H1 (cell line): Measurements from ENCODE around the gene GAB2. TPM values are rescaled to one million over a fixed set of nuclear protein-coding genes. Genes with fewer than 3 reads are reported as not detected.

Experiments
- CTCF ChIA-PET: fragments of 300-600 bp; sonication (Branson Sonifier 250); formaldehyde crosslinking; loops from one replicate; lab custom pipeline; 2021; ENCODE audit not compliant: partially characterized antibody; lab: Charles Lee
- POLR2A ChIA-PET: fragments of 300-600 bp; sonication (Branson Sonifier 250); formaldehyde crosslinking; loops from one replicate; lab custom pipeline; 2021; ENCODE audit warnings: inconsistent platforms; ENCODE audit not compliant: partially characterized antibody; lab: Charles Lee
- DNase-seq, 2 experiments: peaks; one replicate each; pipeline versions ENCODE4 v3.0.0 to v3.0.0-alpha.2; 2010 to 2022; ENCODE audit warnings: low spot score in 2 of 2, low read depth in 1 of 2, mixed read lengths in 1 of 2
- FAIRE-seq: peaks from 2 replicates; lab custom pipeline; 2011; peaks lifted over from hg19 to GRCh38; lab: Jason Lieb, UNC
- H2AFZ ChIP-seq: 2 replicates; pipeline ENCODE4 v1.8.1; 2012; ENCODE audit warnings: low read length, inconsistent platforms
- H2AK5ac ChIP-seq: 2 replicates; pipeline ENCODE4 v1.6.1; 2013; ENCODE audit warnings: low read depth, low read length
- H2BK120ac ChIP-seq: replicated peaks from 2 replicates; pipeline ENCODE3; 2013; ENCODE audit warnings: low read depth, low read length, inconsistent platforms
- H2BK12ac ChIP-seq: 2 replicates; pipeline ENCODE4 v1.6.1; 2013; ENCODE audit warnings: low read depth, low read length
- H2BK15ac ChIP-seq: 2 replicates; pipeline ENCODE4 v1.6.1; 2013; ENCODE audit warnings: low read length
- H2BK20ac ChIP-seq: 2 replicates; pipeline ENCODE4 v1.6.1; 2013; ENCODE audit warnings: low read length
- H2BK5ac ChIP-seq: 2 replicates; pipeline ENCODE4 v1.6.1; 2013; ENCODE audit warnings: low read depth, low read length
- H3K14ac ChIP-seq: 2 replicates; pipeline ENCODE4 v1.6.1; 2013; ENCODE audit warnings: inconsistent platforms; ENCODE audit not compliant: insufficient read length
- H3K18ac ChIP-seq: 2 replicates; pipeline ENCODE4 v1.6.1; 2013; ENCODE audit warnings: low read length; ENCODE audit errors: extremely low read depth
- H3K23ac ChIP-seq: 2 replicates; pipeline ENCODE4 v1.6.1; 2013; ENCODE audit warnings: inconsistent platforms; ENCODE audit not compliant: insufficient read length
- H3K23me2 ChIP-seq: 2 replicates; pipeline ENCODE4 v1.6.1; 2013; ENCODE audit warnings: low read depth, low read length
- H3K27ac ChIP-seq: 2 replicates; pipeline ENCODE4 v1.6.1; 2011; ENCODE audit warnings: low read depth, low read length, inconsistent platforms
- H3K27me3 ChIP-seq, 4 experiments: replicated peaks in 1 of 4; 1 replicate in 1 of 4; 2 replicates in 3 of 4; pipeline versions ENCODE4 v1.6.1 to v1.8.1; 2011 to 2013; ENCODE audit warnings: low read length in 3 of 4, mild to moderate bottlenecking in 3 of 4, inconsistent platforms in 2 of 4, mixed read lengths in 2 of 4, moderate library complexity in 1 of 4; ENCODE audit not compliant: control insufficient read depth in 3 of 4, insufficient read depth in 3 of 4; ENCODE audit errors: extremely low read depth in 1 of 4
- H3K36me3 ChIP-seq, 4 experiments: 2 replicates each; pipeline versions ENCODE4 v1.6.1 to v1.8.1; 2011 to 2013; ENCODE audit warnings: mild to moderate bottlenecking in 4 of 4, low read length in 3 of 4, moderate library complexity in 2 of 4, control low read depth in 1 of 4, inconsistent platforms in 1 of 4; ENCODE audit not compliant: insufficient read depth in 4 of 4, control insufficient read depth in 2 of 4
- H3K4ac ChIP-seq: replicated peaks from 2 replicates; pipeline ENCODE3; 2013; ENCODE audit warnings: low read length, low read depth, mixed read lengths, inconsistent platforms; ENCODE audit not compliant: insufficient read length
- H3K4me1 ChIP-seq, 4 experiments: replicated peaks in 1 of 4; 1 replicate in 1 of 4; 2 replicates in 3 of 4; pipeline versions ENCODE4 v1.6.1 to v1.8.1; 2011 to 2013; ENCODE audit warnings: low read length in 3 of 4, inconsistent platforms in 2 of 4, mixed read lengths in 1 of 4; ENCODE audit not compliant: insufficient read depth in 4 of 4, control insufficient read depth in 3 of 4
- H3K4me2 ChIP-seq, 2 experiments: 2 replicates each; pipeline versions ENCODE4 v1.6.1 to v1.8.1; 2011 to 2013; ENCODE audit warnings: low read depth in 2 of 2, low read length in 2 of 2, control low read depth in 1 of 2, inconsistent platforms in 1 of 2, mild to moderate bottlenecking in 1 of 2; ENCODE audit not compliant: insufficient read depth in 1 of 2
- H3K4me3 ChIP-seq, 4 experiments: fragments of 200-600, 300-600 bp in 1 of 4; sonication (generic), shearing (Covaris generic), sonication (Bioruptor Twin) in 1 of 4; 2 replicates each; pipeline versions ENCODE4 v1.5.1 to v1.8.1; 2011 to 2016; ENCODE audit warnings: low read length in 4 of 4, low read depth in 3 of 4, control low read depth in 2 of 4, inconsistent platforms in 2 of 4, mild to moderate bottlenecking in 2 of 4, mixed read lengths in 1 of 4, moderate library complexity in 1 of 4; ENCODE audit not compliant: insufficient read depth in 2 of 4; ENCODE audit errors: extremely low read depth in 1 of 4
- H3K56ac ChIP-seq: replicated peaks from 2 replicates; pipeline ENCODE3; 2013; ENCODE audit warnings: low read depth, mild to moderate bottlenecking, mixed read lengths, low read length, inconsistent platforms; ENCODE audit not compliant: insufficient read length
- H3K79me1 ChIP-seq: 2 replicates; pipeline ENCODE4 v1.6.1; 2013; ENCODE audit warnings: low read depth, low read length, control low read depth
- H3K79me2 ChIP-seq, 2 experiments: 2 replicates each; pipeline versions ENCODE4 v1.6.1 to v1.8.1; 2012 to 2013; ENCODE audit warnings: low read length in 2 of 2, mild to moderate bottlenecking in 2 of 2, inconsistent platforms in 1 of 2; ENCODE audit not compliant: insufficient read depth in 2 of 2, control insufficient read depth in 1 of 2
- H3K9ac ChIP-seq, 4 experiments: replicated peaks in 1 of 4; 1 replicate in 1 of 4; 2 replicates in 3 of 4; pipeline versions ENCODE4 v1.6.1 to v1.8.1; 2011 to 2013; ENCODE audit warnings: low read depth in 3 of 4, low read length in 3 of 4, control low read depth in 2 of 4, mild to moderate bottlenecking in 2 of 4, moderate library complexity in 2 of 4, inconsistent platforms in 1 of 4; ENCODE audit errors: extremely low read depth in 1 of 4
- H3K9me3 ChIP-seq, 2 experiments: 2 replicates each; pipeline versions ENCODE4 v1.6.1 to v1.8.1; 2012 to 2013; ENCODE audit warnings: mild to moderate bottlenecking in 2 of 2, moderate library complexity in 2 of 2, control low read depth in 1 of 2, inconsistent platforms in 1 of 2, low read depth in 1 of 2, low read length in 1 of 2, mixed read lengths in 1 of 2; ENCODE audit not compliant: insufficient read depth in 2 of 2
- H4K20me1 ChIP-seq, 2 experiments: replicated peaks in 1 of 2; 2 replicates each; pipeline versions ENCODE3 to v1.8.1; 2011 to 2013; ENCODE audit warnings: inconsistent platforms in 2 of 2, low read length in 2 of 2, mild to moderate bottlenecking in 1 of 2; ENCODE audit not compliant: insufficient read depth in 2 of 2, control insufficient read depth in 1 of 2
- H4K5ac ChIP-seq: 2 replicates; pipeline ENCODE4 v1.6.1; 2013; ENCODE audit warnings: low read length, low read depth, mixed read lengths, inconsistent platforms; ENCODE audit not compliant: insufficient read length
- H4K8ac ChIP-seq: 2 replicates; pipeline ENCODE4 v1.8.0; 2013; ENCODE audit warnings: mild to moderate bottlenecking, moderate library complexity, low read length, inconsistent platforms; ENCODE audit not compliant: insufficient read depth; ENCODE audit errors: extremely low read depth
- H4K91ac ChIP-seq: replicated peaks from 2 replicates; pipeline ENCODE3; 2013; ENCODE audit warnings: low read length, mixed read lengths, inconsistent platforms; ENCODE audit not compliant: insufficient read length
- GTF2F1 ChIP-seq: IDR thresholded peaks from 2 replicates; pipeline ENCODE4 v1.6.1; 2012; ENCODE audit warnings: low read depth, low read length, improper control_type of control experiment, borderline replicate concordance
- SP4 ChIP-seq: IDR thresholded peaks from 2 replicates; pipeline ENCODE4 v1.6.1; 2012; ENCODE audit warnings: low read length, inconsistent platforms
- TBP ChIP-seq: IDR thresholded peaks from 2 replicates; pipeline ENCODE4 v1.6.1; 2011; ENCODE audit warnings: low read depth, low read length, improper control_type of control experiment
- WGBS, 2 experiments: shearing (Covaris generic) in 1 of 2; methylation state at CpG; one replicate each; pipeline versions ENCODE4 v1.1.6 to v1.1.7; 2013 to 2015; ENCODE audit warnings: low lambda C conversion rate in 2 of 2, mixed read lengths in 2 of 2, inconsistent platforms in 1 of 2, low coverage in 1 of 2, missing lambda C conversion rate in 1 of 2; ENCODE audit not compliant: insufficient replicate concordance in 2 of 2, insufficient coverage in 1 of 2, insufficient read length in 1 of 2; ENCODE audit errors: extremely low coverage in 1 of 2, missing lambda C conversion rate in 1 of 2; 5-methylcytosine and 5-hydroxymethylcytosine counted together
- polyA plus RNA-seq, 7 experiments: library from polyadenylated mRNA; depleted of rRNA in 3 of 7; stranded (reverse) in 5 of 7; unstranded in 2 of 7; fragments of >200 nt in 5 of 7; fragments of 200-250 nt in 2 of 7; gene quantifications; 1 replicate in 5 of 7; 2 replicates in 1 of 7; 4 replicates in 1 of 7; pipeline versions ENCODE4 v1.2.1 to v1.2.3, GENCODE V29; 2011 to 2013; ENCODE audit warnings: missing spikeins in 2 of 7, mixed read lengths in 2 of 7
- total RNA-seq: library from RNA; stranded (reverse); fragmentation: NEBNext Ultra II Directional; extraction: Animal tissue kit (Norgen Biotek cat#: 25700); gene quantifications from 2 replicates; pipeline ENCODE4 v1.2.1, GENCODE V29; 2021

Gene GAB2
- total and polyA plus RNA-seq, 2 of the 8 experiments (the other 6 are each of a cell fraction or from before 2014, with no cell fraction given): 6.3 to 14.0 TPM

DNA sequence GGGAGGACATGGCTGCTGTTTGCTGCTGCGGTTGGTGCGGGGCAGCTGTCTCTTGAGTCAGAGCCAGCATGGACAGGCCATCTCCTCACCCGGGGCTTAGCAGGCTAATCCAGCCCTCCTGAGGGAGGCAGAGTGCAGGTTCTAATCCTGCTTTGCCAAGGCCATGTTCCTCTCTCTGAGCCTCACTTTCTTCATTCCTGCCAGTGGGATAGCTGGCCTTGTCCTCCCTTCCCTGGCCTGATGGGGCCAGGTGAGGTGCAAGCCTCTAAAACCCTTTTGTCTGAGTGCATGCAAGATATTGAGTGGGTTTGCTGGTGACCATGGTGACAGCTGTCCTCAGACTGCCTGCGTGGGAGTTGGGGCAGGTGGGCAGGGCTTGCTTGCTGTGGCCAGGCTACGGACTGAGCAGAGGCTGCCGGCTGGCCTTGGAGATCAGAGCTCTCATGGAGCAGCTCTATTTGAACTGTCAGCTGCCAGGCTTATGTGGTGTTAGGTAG lies 225.3 kb downstream of the GAB2 start:
- ChIA-PET POLR2A (interaction anchor here (0.7 to 1.9 kb wide), 2 partner anchors 51 to 52 kb away, joined by 3 to 4 read pairs; partner anchors contain the start of gene ALG8), CTCF (interaction anchor here (1.2 kb wide), 1 partner anchor 21 kb away, joined by 3 read pairs; no protein-coding TSS in a partner anchor)
- Histone ChIP-seq H4K5ac (no peak overlapping the region), H3K14ac (no peak overlapping the region), H3K23ac (no peak overlapping the region), H3K18ac (no peak overlapping the region), H3K23me2 (peaks cover 10% of the 10 kb centered on the region), H2BK5ac (no peak overlapping the region), H2BK15ac (no peak overlapping the region), H3K79me2 (no peaks in the 10 kb centered on the region), H2AK5ac (no peak overlapping the region), H4K8ac (no peak overlapping the region), H2BK120ac (no peak overlapping the region), H3K9ac (no peak overlapping the region; a peak in 1 of 7 replicates), H4K91ac (no peak overlapping the region), H2BK20ac (no peak overlapping the region), H4K20me1 (peaks cover 3% of the 10 kb centered on the region in 2 experiments), H3K79me1 (peaks cover 2% of the 10 kb centered on the region; the same call in 1 of the 2 replicates), H3K4me1 (peaks cover 0 to 10% (median 2%) of the 10 kb centered on the region in 4 experiments; a peak in 6 of 7 replicates), H3K9me3 (no peaks in the 10 kb centered on the region), H3K56ac (no peak overlapping the region), H3K27me3 (peaks cover 0 to 4% (median 2%) of the 10 kb centered on the region in 4 experiments; a peak in 1 of 7 replicates), H3K27ac (no peak overlapping the region), H3K4me3 (no peak overlapping the region), H3K4ac (no peak overlapping the region), H3K4me2 (no peak overlapping the region), H2BK12ac (no peak overlapping the region), H3K36me3 (no peaks in the 10 kb centered on the region), H2AFZ (no peak overlapping the region)
- 86% methylated on average over 6 of the region's 6 CpGs; no CpG with 5 or more reads in 1 of the 2 experiments for WGBS, 2 experiments
- DNase-seq (no peak), FAIRE-seq (no peak)
- TF ChIP-seq GTF2F1 (no peak), SP4 (no peak), TBP (no peak)
